ENCODE measurements around the gene PTPRR.

Gene PTPRR

GRCh38 chr12:70663838-70664237 is 256.7 kb downstream of the PTPRR start:
- Histone ChIP-seq H3K9me3 (ENCODE audit: insufficient read depth, low read length) (no peaks in the 10 kb centered on the region), H3K9me2 (replicated peaks; ENCODE audit: insufficient read depth, low read length) (no peaks in the 10 kb centered on the region; the same call in 1 of the 2 replicates), H3K27me3 (ENCODE audit: low read length) (no peaks in the 10 kb centered on the region), H4K20me1 (ENCODE audit: low read depth, low read length) (no peaks in the 10 kb centered on the region), H3K9ac (ENCODE audit: low read length) (no peak overlapping the region), H3K4me2 (ENCODE audit: low read depth, low read length, poor library complexity, severe bottlenecking) (no peak overlapping the region), H3K4me3 (ENCODE audit: insufficient read depth, low read length, poor library complexity, severe bottlenecking) (no peak overlapping the region), H3K36me3 (ENCODE audit: low read length) (no peaks in the 10 kb centered on the region), H2AFZ (ENCODE audit: low read depth, low read length, severe bottlenecking) (no peak overlapping the region), H3K27ac (ENCODE audit: low read depth, low read length) (no peak overlapping the region), H3K79me2 (ENCODE audit: insufficient read depth, low read length) (no peaks in the 10 kb centered on the region), H3F3A (ENCODE audit: insufficient read depth) (no peaks in the 10 kb centered on the region)
- TF ChIP-seq CTCF (IDR thresholded peaks at IDR 0.05; ENCODE audit: insufficient read depth, low read length, poor library complexity, severe bottlenecking) (no peak), EZH2phosphoT487 (conservative IDR thresholded peaks at IDR 0.05; ENCODE audit: low read length) (no peak)

- Histone ChIP-seq H3K79me2 (ENCODE audit: insufficient read depth, low read length) (no peaks in the 10 kb centered on the region), H3K4me3 (ENCODE audit: insufficient read depth, low read length, poor library complexity, severe bottlenecking) (no peak overlapping the region), H3K9me3 (ENCODE audit: insufficient read depth, low read length) (no peaks in the 10 kb centered on the region), H3K9me2 (replicated peaks; ENCODE audit: insufficient read depth, low read length) (no peaks in the 10 kb centered on the region), H3F3A (ENCODE audit: insufficient read depth) (no peaks in the 10 kb centered on the region), H3K4me2 (ENCODE audit: low read depth, low read length, poor library complexity, severe bottlenecking) (no peak overlapping the region), H3K36me3 (ENCODE audit: low read length) (no peaks in the 10 kb centered on the region), H3K27ac (ENCODE audit: low read depth, low read length) (no peak overlapping the region), H2AFZ (ENCODE audit: low read depth, low read length, severe bottlenecking) (no peak overlapping the region), H3K27me3 (ENCODE audit: low read length) (no peaks in the 10 kb centered on the region), H4K20me1 (ENCODE audit: low read depth, low read length) (no peaks in the 10 kb centered on the region), H3K9ac (ENCODE audit: low read length) (no peak overlapping the region)
- TF ChIP-seq CTCF (IDR thresholded peaks at IDR 0.05; ENCODE audit: insufficient read depth, low read length, poor library complexity, severe bottlenecking) (no peak), EZH2phosphoT487 (conservative IDR thresholded peaks at IDR 0.05; ENCODE audit: low read length) (no peak)
Observed at GRCh38 chr12:70661466-70662161, 258.9 kb downstream of the PTPRR start.

GRCh38 chr12:70660620-70661219 is 259.8 kb downstream of the PTPRR start:
- Histone ChIP-seq H2AFZ (ENCODE audit: low read depth, low read length, severe bottlenecking) (no peak overlapping the region), H4K20me1 (ENCODE audit: low read depth, low read length) (no peaks in the 10 kb centered on the region), H3F3A (ENCODE audit: insufficient read depth) (no peaks in the 10 kb centered on the region), H3K9me2 (replicated peaks; ENCODE audit: insufficient read depth, low read length) (no peaks in the 10 kb centered on the region), H3K4me2 (ENCODE audit: low read depth, low read length, poor library complexity, severe bottlenecking) (no peak overlapping the region), H3K9ac (ENCODE audit: low read length) (no peak overlapping the region), H3K9me3 (ENCODE audit: insufficient read depth, low read length) (no peaks in the 10 kb centered on the region), H3K36me3 (ENCODE audit: low read length) (no peaks in the 10 kb centered on the region), H3K27me3 (ENCODE audit: low read length) (no peaks in the 10 kb centered on the region), H3K27ac (ENCODE audit: low read depth, low read length) (no peak overlapping the region), H3K79me2 (ENCODE audit: insufficient read depth, low read length) (no peaks in the 10 kb centered on the region), H3K4me3 (ENCODE audit: insufficient read depth, low read length, poor library complexity, severe bottlenecking) (no peak overlapping the region)
- TF ChIP-seq EZH2phosphoT487 (conservative IDR thresholded peaks at IDR 0.05; ENCODE audit: low read length) = no peak
- TF ChIP-seq CTCF (IDR thresholded peaks at IDR 0.05; ENCODE audit: insufficient read depth, low read length, poor library complexity, severe bottlenecking) = no peak

All from SU-DHL-6 (cell line).